Mesothelial cell of epicardium (in vitro differentiated cells): ENCODE data around the gene NUP62. TPM values are rescaled to one million over a fixed set of nuclear protein-coding genes. Genes with fewer than 3 reads are reported as not detected.
A peak's percentile ranks its signal among the peaks of the same experiment; 100 is the strongest.

Source experiments
- DNase-seq, 2 experiments: peaks; one replicate each; pipeline ENCODE4 v3.0.0; 2021; ENCODE audit warnings: low spot score in 2 of 2; ENCODE audit not compliant: unreplicated experiment in 2 of 2
- H3K27ac Mint-ChIP-seq: 2 replicates; pipeline ENCODE4 v1.8.0; 2021; ENCODE audit warnings: mixed read lengths
- H3K27me3 Mint-ChIP-seq: 2 replicates; pipeline ENCODE4 v1.8.0; 2021; ENCODE audit warnings: low read depth, mixed read lengths
- H3K36me3 Mint-ChIP-seq: 2 replicates; pipeline ENCODE4 v1.8.0; 2021; ENCODE audit warnings: mixed read lengths
- H3K4me1 Mint-ChIP-seq: 2 replicates; pipeline ENCODE4 v1.8.0; 2021; ENCODE audit warnings: mixed read lengths
- H3K4me3 Mint-ChIP-seq: 2 replicates; pipeline ENCODE4 v1.8.0; 2021; ENCODE audit warnings: mild to moderate bottlenecking, moderate library complexity, mixed read lengths
- H3K9me3 Mint-ChIP-seq: 2 replicates; pipeline ENCODE4 v1.8.0; 2021; ENCODE audit warnings: mixed read lengths
- CTCF ChIP-seq: fragments of 200-600 bp; sonication (generic); IDR thresholded peaks from one replicate; pipeline ENCODE4 v1.5.0; 2021; ENCODE audit warnings: antibody characterized with exemption; ENCODE audit not compliant: unreplicated experiment
- total RNA-seq: library from RNA; stranded (reverse); gene quantifications from 3 replicates; pipeline ENCODE4 v1.2.1, GENCODE V29; 2021

The NUP62 gene
- total RNA-seq, 1 donor from 2014 or later = 67.6 TPM

DNA sequence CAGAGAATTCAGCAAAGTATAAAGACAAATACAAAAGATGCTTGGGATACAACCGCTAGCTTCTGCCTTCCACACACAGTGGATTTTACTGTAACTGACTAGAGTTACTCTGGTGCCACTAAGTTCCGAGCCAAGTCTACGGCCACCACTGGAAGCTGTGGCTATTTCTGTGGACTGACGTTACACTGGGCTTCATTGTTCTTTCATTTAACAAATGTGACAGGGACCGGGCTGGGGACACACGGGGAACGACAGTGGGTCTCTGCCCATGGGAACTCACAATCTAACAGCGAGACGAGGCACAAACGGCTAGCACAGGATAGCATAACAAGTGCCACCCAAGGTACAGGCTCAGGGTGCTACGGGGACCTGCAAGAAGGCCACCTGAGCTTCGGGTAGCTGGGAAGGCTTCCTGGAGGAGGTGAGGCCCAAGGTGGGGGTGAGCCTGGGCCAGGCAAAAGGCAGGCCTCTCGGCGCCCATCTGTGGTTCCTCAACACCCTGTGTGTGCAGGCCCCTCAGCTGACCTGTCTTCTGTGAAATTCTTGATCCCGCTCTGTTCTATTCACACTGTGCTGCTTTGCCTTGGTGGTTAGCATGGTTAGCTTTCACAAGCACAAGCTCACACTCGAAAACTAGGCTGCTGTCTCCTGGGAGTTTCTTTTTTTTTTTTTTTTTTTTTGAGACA is 22.3 kb downstream of the NUP62 start:
- no peak for TF ChIP-seq CTCF
- Mint-ChIP-seq H3K27me3 (no peaks in the 10 kb centered on the region), H3K4me3 (no peak overlapping the region), H3K27ac (no peak overlapping the region), H3K9me3 (no peaks in the 10 kb centered on the region), H3K36me3 (peaks cover 25% of the 10 kb centered on the region), H3K4me1 (no peaks in the 10 kb centered on the region)
- DNase-seq = no peak

DNA sequence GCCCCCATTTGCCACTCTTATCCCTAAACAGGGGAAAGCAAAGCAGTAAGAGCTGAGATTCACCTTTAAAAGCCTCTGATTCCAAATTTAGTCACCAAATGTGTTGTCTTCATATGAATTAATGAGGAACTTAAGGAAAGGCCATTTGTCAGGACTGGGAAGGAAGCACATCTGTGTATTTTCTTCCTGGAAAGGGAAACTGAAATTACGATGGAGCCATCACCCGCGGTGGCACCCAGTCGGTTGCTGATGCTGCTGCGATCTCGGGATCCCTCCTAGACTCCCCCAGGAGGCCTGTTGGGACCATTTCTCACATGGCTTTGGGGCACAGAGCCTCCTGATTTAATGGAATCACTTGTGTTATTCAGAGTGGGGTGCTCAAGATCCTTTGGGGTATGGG is 25.2 kb downstream of the NUP62 start:
- Mint-ChIP-seq H3K4me1 (no peaks in the 10 kb centered on the region), H3K27me3 (no peaks in the 10 kb centered on the region)

DNA sequence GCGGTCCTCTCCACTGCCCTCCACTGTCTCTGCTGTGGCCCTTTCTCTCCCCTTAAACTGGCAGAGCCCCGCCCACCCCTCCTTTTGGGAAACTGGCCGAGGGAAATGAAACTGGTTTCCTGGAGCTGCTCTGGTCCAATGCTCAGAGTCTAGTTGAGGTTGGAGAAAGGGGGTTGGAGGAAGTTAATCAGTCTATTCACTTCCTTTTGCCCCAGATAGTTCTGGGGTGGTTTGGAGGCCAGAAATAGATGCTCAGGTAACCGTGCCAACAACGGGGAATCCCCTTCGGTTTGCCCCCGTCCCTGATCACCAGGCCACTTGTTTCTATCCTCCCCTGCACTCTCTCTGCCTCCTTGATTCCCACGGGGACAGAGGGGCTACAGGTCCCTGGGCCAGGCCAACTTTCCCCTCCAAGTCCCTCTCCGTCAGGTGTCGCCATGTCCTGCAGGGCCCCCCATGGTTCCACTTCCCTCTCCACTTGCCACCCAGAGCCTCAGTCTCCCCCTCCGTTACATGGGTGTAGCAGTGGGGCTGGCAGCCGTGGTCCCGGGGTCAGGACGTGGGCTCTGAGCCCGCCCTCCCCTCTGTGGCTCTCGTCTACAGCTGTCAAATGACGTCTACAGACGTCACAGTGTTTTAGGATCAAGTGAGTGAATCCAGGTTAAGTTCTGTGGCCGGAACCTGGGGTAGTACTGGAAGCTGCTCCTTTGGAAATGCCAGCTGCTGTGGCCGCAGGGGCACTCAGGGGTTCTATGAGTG is 32.3 kb downstream of the NUP62 start, which contains the start of gene IL4I1:
Gene IL4I1, minus strand, starts transcription at position 25 of the 759 bp plus-strand sequence. CDS start 727 bp downstream, outside the sequence.
- no peak for DNase-seq
- TF ChIP-seq CTCF = no peak
- peaks cover 15% of the 10 kb centered on the region for H3K4me1 Mint-ChIP-seq
- no peaks in the 10 kb centered on the region for H3K9me3 Mint-ChIP-seq
- peak within 1 kb of the TSS; percentile 82 for H3K27ac Mint-ChIP-seq
- H3K36me3 Mint-ChIP-seq = no peaks in the 10 kb centered on the region
- H3K27me3 Mint-ChIP-seq = peaks cover 20% of the 10 kb centered on the region
- H3K4me3 Mint-ChIP-seq = no peak within 1 kb of the TSS

More for the DNA sequence above, 25.2 kb downstream of the NUP62 start:
- TF ChIP-seq CTCF = no peak
- Mint-ChIP-seq H3K4me3 (no peak overlapping the region), H3K27ac (no peak overlapping the region), H3K36me3 (peaks cover 16% of the 10 kb centered on the region), H3K9me3 (no peaks in the 10 kb centered on the region)
- DNase-seq = no peak

GRCh38 chr19:49895566-49896297 is 33.6 kb downstream of the NUP62 start:
- no peak overlapping the region for H3K27ac Mint-ChIP-seq
- H3K9me3 Mint-ChIP-seq = no peaks in the 10 kb centered on the region
- DNase-seq = no peak
- no peak overlapping the region for H3K4me3 Mint-ChIP-seq
- H3K36me3 Mint-ChIP-seq = no peaks in the 10 kb centered on the region
- H3K27me3 Mint-ChIP-seq = peaks cover 31% of the 10 kb centered on the region
- no peak for TF ChIP-seq CTCF
- H3K4me1 Mint-ChIP-seq = peaks cover 19% of the 10 kb centered on the region

GRCh38 chr19:49894879-49895565 is 34.3 kb downstream of the NUP62 start:
- H3K27me3 Mint-ChIP-seq = peaks cover 36% of the 10 kb centered on the region
- DNase-seq = no peak
- no peaks in the 10 kb centered on the region for H3K9me3 Mint-ChIP-seq
- no peaks in the 10 kb centered on the region for H3K36me3 Mint-ChIP-seq
- no peak overlapping the region for H3K27ac Mint-ChIP-seq
- no peak overlapping the region for H3K4me3 Mint-ChIP-seq
- peaks cover 21% of the 10 kb centered on the region for H3K4me1 Mint-ChIP-seq
- no peak for TF ChIP-seq CTCF
